HG02642 (cell line): ENCODE results near the gene STEAP1.
"Not testable (repeated sequence)": the region's sequence is repeated elsewhere in the genome, so short reads cannot be mapped to it uniquely, and the experiment has no call there.

Experiments used
- ATAC-seq: cut with Tn5 transposase; IDR thresholded peaks from one replicate; pipeline ENCODE4 v1.9.1; 2021; ENCODE audit warnings: mild to moderate bottlenecking; ENCODE audit not compliant: unreplicated experiment, poor library complexity

STEAP1 gene

GRCh38 chr7:90172624-90173023 is 18.4 kb downstream of the STEAP1 start:
- no peak for ATAC-seq

GRCh38 chr7:90173127-90173844 is 19.0 kb downstream of the STEAP1 start:
- ATAC-seq: peak; percentile 89

- no peak for ATAC-seq
Observed at GRCh38 chr7:90175667-90176066, 21.4 kb downstream of the STEAP1 start.

GRCh38 chr7:90176195-90176594 is 21.9 kb downstream of the STEAP1 start:
- ATAC-seq: no peak

GRCh38 chr7:90178166-90178565 is 23.9 kb downstream of the STEAP1 start:
- no peak for ATAC-seq

- ATAC-seq: peak; percentile 90
Observed at GRCh38 chr7:90178679-90179278, 24.5 kb downstream of the STEAP1 start.

GRCh38 chr7:90180011-90180585 is 25.8 kb downstream of the STEAP1 start:
- no peak for ATAC-seq

- no peak for ATAC-seq
Observed at GRCh38 chr7:90180649-90181048, 26.4 kb downstream of the STEAP1 start.

- no peak for ATAC-seq
Observed at GRCh38 chr7:90181485-90181884, 27.2 kb downstream of the STEAP1 start.

GRCh38 chr7:90186290-90186689 is 32.0 kb downstream of the STEAP1 start:
- ATAC-seq: not testable (repeated sequence)

- no peak for ATAC-seq
Observed at GRCh38 chr7:90187507-90188050, 33.3 kb downstream of the STEAP1 start.

GRCh38 chr7:90188281-90188680 is 34.0 kb downstream of the STEAP1 start:
- peak; percentile 93 for ATAC-seq

GRCh38 chr7:90190995-90191394 is 36.7 kb downstream of the STEAP1 start:
- no peak for ATAC-seq

- ATAC-seq: no peak
Observed at GRCh38 chr7:90191648-90192047, 37.4 kb downstream of the STEAP1 start.

GRCh38 chr7:90192876-90193750 is 38.8 kb downstream of the STEAP1 start:
- no peak for ATAC-seq

- no peak for ATAC-seq
Observed at GRCh38 chr7:90194911-90195809, 40.9 kb downstream of the STEAP1 start.

GRCh38 chr7:90201500-90202195 is 47.4 kb downstream of the STEAP1 start:
- no peak for ATAC-seq

GRCh38 chr7:90207956-90208355 is 53.7 kb downstream of the STEAP1 start:
- ATAC-seq: no peak

GRCh38 chr7:90209776-90210175 is 55.5 kb downstream of the STEAP1 start:
- ATAC-seq: no peak
